Loucy (cell line): ENCODE data around the gene MEF2A.

Experiments used
- EZH2phosphoT487 ChIP-seq: fragments of 200-600 bp; IDR thresholded peaks from 2 replicates; pipeline ENCODE4 v1.6.1; 2018; ENCODE audit warnings: antibody characterized with exemption, mild to moderate bottlenecking, moderate library complexity, borderline replicate concordance
- TF ChIP-seq, protein P1 (sequence below): fragments of 200-600 bp; sonication (generic); conservative IDR thresholded peaks from 2 replicates; pipeline ENCODE4 v1.5.1; 2014; ENCODE audit warnings: mild to moderate bottlenecking, antibody characterized with exemption, low read length

DNA sequence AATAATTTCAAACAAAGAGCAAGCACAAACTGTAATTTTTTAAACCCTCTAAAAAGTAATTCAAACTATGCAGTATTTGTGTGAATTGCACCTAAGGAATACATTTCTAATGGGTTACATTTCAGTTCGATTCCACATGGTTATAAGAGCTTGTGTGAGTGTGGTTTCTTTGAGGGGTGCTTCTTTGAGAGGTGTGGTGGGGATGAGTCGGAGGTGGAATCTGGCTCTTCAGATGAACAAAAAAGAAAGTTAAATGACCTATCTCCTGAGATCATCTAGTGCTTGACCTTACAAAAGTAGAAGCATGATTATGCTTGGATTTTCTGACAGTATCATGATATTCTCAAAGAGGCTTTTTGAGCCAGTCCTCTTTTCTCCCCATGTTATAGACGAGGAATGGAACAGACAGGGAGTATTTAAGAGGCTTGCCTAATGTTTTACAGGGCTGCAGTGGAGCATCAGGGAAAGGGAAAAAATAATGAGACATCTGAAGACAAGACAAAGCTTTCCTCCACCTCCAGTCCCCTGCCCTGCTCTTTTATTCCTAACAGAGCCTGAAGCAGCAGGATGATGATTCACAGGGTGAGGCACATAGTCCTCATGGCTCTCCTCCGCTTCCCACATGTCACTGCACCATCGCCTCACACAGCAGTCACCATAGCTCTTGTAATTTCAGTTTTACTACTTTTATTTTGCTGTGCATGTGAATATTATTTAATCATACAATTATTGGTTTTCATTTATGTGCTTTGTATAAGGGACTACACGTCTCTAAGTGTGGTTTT is 85.4 kb downstream of the MEF2A start:
- TF ChIP-seq, protein P1, sequence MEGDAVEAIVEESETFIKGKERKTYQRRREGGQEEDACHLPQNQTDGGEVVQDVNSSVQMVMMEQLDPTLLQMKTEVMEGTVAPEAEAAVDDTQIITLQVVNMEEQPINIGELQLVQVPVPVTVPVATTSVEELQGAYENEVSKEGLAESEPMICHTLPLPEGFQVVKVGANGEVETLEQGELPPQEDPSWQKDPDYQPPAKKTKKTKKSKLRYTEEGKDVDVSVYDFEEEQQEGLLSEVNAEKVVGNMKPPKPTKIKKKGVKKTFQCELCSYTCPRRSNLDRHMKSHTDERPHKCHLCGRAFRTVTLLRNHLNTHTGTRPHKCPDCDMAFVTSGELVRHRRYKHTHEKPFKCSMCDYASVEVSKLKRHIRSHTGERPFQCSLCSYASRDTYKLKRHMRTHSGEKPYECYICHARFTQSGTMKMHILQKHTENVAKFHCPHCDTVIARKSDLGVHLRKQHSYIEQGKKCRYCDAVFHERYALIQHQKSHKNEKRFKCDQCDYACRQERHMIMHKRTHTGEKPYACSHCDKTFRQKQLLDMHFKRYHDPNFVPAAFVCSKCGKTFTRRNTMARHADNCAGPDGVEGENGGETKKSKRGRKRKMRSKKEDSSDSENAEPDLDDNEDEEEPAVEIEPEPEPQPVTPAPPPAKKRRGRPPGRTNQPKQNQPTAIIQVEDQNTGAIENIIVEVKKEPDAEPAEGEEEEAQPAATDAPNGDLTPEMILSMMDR = no peak
- no peak for TF ChIP-seq EZH2phosphoT487
